Measurements from ENCODE around the gene LCNL1. TPM values are rescaled to one million over a fixed set of nuclear protein-coding genes. Genes with fewer than 3 reads are reported as not detected.

Gene LCNL1
- total RNA-seq, 1 experiment from 2014 or later: not detected

DNA sequence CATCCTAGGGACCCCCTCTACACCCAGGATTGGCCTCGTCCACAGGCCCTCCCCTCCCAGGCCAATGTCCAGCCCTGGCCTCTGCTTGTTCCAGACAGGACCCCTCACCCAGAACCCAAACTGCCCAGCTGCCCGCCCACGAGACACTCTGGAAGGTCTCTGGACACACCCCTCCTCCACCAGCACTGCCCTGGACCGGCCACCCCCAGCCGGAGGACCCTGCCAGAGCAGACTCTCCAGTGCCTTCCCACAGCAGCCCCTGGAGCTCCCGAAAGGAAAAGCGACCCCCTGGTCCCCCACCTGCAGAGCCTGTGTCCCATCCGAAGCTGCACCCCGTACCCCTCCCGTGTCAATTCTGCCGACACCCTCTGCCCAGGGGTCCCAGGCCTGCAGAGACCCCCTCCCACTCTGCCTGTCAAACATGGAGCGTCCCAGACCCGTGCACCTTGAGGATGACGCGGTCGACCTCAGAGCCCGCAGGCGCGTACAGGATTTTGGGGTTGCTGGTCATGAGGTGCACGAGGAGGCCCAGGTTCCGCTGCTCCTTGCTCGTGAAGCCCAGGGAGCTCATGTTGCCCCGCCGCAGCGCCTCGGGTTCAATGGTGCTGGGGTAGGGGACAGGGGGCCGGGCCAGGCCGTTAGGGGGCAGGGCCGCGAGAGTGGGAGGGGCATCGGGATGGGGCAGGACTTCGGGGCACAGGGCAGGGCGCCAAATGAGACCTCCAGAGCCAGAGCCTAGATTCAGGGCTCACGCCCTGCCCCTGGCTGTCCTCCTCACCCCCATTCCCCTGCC, 37.3 kb downstream of the LCNL1 start:
- H3K27ac Mint-ChIP-seq (ENCODE audit: low read depth, unreplicated experiment): no peak overlapping the region
- no peaks in the 10 kb centered on the region for H3K4me1 Mint-ChIP-seq (ENCODE audit: insufficient read depth, unreplicated experiment)
- POLR2A ChIA-PET: interaction anchor here (0.6 kb wide), 1 partner anchor 52 kb away, joined by 4 read pairs; no protein-coding TSS in a partner anchor

DNA sequence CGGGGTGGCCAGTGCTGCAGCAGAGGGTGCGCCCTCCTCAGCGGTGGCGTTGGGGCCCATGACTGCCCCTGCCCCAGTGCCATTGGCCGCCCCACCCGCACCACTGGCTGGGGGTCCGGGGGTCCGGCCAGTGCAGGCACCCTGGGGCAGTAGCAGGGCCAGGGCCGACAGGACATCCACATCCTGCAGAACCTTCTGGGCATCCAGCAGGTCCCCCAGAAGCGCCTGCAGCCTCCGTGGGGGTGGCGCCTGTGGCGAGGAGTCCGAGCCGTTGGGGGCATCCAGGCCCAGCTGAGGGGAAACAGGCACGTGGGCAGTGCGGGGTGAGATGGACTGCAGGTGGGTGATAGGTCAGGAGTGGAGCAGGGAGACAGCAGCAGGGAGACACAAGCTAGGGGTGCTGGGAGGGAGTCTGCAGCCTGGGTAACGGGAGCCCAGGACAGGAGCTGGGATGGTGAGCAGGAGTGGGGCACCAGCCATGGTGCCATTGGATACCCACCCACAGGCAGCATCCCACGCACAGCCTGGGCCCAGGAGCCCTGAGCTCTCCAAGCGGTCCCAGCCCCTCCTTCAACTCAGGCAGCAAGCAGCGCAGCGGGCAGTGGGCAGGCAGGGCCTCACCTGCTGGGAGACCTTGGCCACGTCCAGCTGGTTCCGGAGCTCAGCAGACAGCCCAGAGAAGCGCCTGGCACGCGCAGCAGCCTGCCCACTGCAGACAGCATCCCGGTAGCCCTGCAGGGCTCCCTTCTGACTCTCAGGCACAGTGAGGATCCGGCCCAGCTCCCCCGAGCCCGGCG, 38.2 kb downstream of the LCNL1 start:
- no peak for DNase-seq (ENCODE audit: unreplicated experiment)
- Mint-ChIP-seq H3K27ac (ENCODE audit: low read depth, unreplicated experiment) (no peak overlapping the region), H3K27me3 (ENCODE audit: insufficient read depth, unreplicated experiment) (no peaks in the 10 kb centered on the region), H3K36me3 (ENCODE audit: insufficient read depth, unreplicated experiment) (peaks cover 9% of the 10 kb centered on the region), H3K9me3 (ENCODE audit: unreplicated experiment) (no peaks in the 10 kb centered on the region), H3K4me1 (ENCODE audit: insufficient read depth, unreplicated experiment) (no peaks in the 10 kb centered on the region), H3K4me3 (ENCODE audit: unreplicated experiment) (no peak overlapping the region)
- ChIA-PET CTCF (interaction anchor here (0.6 to 1.4 kb wide), 6 partner anchors 9 to 26 kb away, joined by 3 to 4 read pairs (median 3); partner anchors contain the start of gene NPDC1), POLR2A (interaction anchor here (0.6 kb wide), 1 partner anchor 117 kb away, joined by 4 read pairs; no protein-coding TSS in a partner anchor)
- intact Hi-C loops (cut with micrococcal nuclease): no loop called here
- TF ChIP-seq, protein P1, sequence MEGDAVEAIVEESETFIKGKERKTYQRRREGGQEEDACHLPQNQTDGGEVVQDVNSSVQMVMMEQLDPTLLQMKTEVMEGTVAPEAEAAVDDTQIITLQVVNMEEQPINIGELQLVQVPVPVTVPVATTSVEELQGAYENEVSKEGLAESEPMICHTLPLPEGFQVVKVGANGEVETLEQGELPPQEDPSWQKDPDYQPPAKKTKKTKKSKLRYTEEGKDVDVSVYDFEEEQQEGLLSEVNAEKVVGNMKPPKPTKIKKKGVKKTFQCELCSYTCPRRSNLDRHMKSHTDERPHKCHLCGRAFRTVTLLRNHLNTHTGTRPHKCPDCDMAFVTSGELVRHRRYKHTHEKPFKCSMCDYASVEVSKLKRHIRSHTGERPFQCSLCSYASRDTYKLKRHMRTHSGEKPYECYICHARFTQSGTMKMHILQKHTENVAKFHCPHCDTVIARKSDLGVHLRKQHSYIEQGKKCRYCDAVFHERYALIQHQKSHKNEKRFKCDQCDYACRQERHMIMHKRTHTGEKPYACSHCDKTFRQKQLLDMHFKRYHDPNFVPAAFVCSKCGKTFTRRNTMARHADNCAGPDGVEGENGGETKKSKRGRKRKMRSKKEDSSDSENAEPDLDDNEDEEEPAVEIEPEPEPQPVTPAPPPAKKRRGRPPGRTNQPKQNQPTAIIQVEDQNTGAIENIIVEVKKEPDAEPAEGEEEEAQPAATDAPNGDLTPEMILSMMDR (IDR thresholded peaks at IDR 0.05; ENCODE audit: unreplicated experiment): no peak
- BruUV-seq (replicated peaks): no TSS peak

More for the DNA sequence above, 37.3 kb downstream of the LCNL1 start:
- Mint-ChIP-seq H3K9me3 (ENCODE audit: unreplicated experiment) (no peaks in the 10 kb centered on the region), H3K4me3 (ENCODE audit: unreplicated experiment) (no peak overlapping the region), H3K36me3 (ENCODE audit: insufficient read depth, unreplicated experiment) (peaks cover 10% of the 10 kb centered on the region), H3K27me3 (ENCODE audit: insufficient read depth, unreplicated experiment) (no peaks in the 10 kb centered on the region)
- BruUV-seq (replicated peaks): no TSS peak
- CTCF ChIA-PET: interaction anchor here (0.6 to 3.0 kb wide), 4 partner anchors 8 to 27 kb away, joined by 3 to 14 read pairs (median 4); partner anchors contain the start of gene ABCA2
- intact Hi-C loops (cut with micrococcal nuclease): no loop called here
- DNase-seq (ENCODE audit: unreplicated experiment): no peak
- TF ChIP-seq, protein P1 (IDR thresholded peaks at IDR 0.05; ENCODE audit: unreplicated experiment): no peak

DNA sequence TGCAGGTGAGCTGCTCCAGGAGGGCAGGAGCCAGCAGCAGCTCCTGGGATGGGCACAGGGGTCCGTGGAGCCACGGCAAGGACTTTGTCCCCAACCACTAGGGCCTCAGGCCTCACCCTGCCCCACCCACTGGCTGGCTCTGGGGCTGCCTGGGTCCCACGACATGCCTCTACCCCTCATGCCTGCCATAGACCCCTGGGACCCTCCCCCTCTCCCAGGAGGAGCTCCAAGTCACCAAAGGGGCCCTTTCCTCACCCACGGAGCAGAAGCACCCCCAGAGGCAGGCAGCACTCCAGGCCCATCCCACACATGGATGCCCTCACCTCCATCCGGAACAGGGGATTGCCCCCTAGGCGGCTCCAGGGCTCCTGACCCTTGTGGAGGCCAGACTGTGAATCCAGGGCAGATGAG, 38.8 kb downstream of the LCNL1 start:
- no peaks in the 10 kb centered on the region for H3K9me3 Mint-ChIP-seq (ENCODE audit: unreplicated experiment)
- no peaks in the 10 kb centered on the region for H3K27me3 Mint-ChIP-seq (ENCODE audit: insufficient read depth, unreplicated experiment)
- no TSS peak for BruUV-seq (replicated peaks)
- H3K4me1 Mint-ChIP-seq (ENCODE audit: insufficient read depth, unreplicated experiment): no peaks in the 10 kb centered on the region
- TF ChIP-seq, protein P1 (IDR thresholded peaks at IDR 0.05; ENCODE audit: unreplicated experiment): no peak
- H3K27ac Mint-ChIP-seq (ENCODE audit: low read depth, unreplicated experiment): no peak overlapping the region
- peaks cover 8% of the 10 kb centered on the region for H3K36me3 Mint-ChIP-seq (ENCODE audit: insufficient read depth, unreplicated experiment)
- ChIA-PET CTCF (interaction anchor here (1.0 to 1.4 kb wide), 3 partner anchors 8 to 25 kb away, joined by 3 read pairs; partner anchors contain the start of gene NPDC1), POLR2A (no interaction called here)
- intact Hi-C loops (cut with micrococcal nuclease): no loop called here
- no peak for DNase-seq (ENCODE audit: unreplicated experiment)
- H3K4me3 Mint-ChIP-seq (ENCODE audit: unreplicated experiment): no peak overlapping the region
